IPS-15b (cell line): ENCODE measurements around the gene NKX6-2.
"Not testable (repeated sequence)": the region's sequence is repeated elsewhere in the genome, so short reads cannot be mapped to it uniquely, and the experiment has no call there.

Source experiments
- H3K27me3 ChIP-seq: one replicate; pipeline ENCODE4 v1.6.1; 2013; ENCODE audit warnings: low read length; ENCODE audit not compliant: control insufficient read depth, insufficient read depth
- H3K36me3 ChIP-seq: one replicate; pipeline ENCODE4 v1.6.1; 2013; ENCODE audit warnings: low read length; ENCODE audit not compliant: control insufficient read depth, insufficient read depth
- H3K4me1 ChIP-seq: one replicate; pipeline ENCODE4 v1.6.1; 2013; ENCODE audit warnings: mild to moderate bottlenecking, low read length; ENCODE audit not compliant: control insufficient read depth, insufficient read depth
- H3K4me3 ChIP-seq: one replicate; pipeline ENCODE4 v1.5.1; 2013; ENCODE audit warnings: low read depth, low read length
- H3K9ac ChIP-seq: one replicate; pipeline ENCODE4 v1.6.1; 2013; ENCODE audit warnings: low read depth, mild to moderate bottlenecking, low read length
- H3K9me3 ChIP-seq: one replicate; pipeline ENCODE4 v1.6.1; 2013; ENCODE audit warnings: mild to moderate bottlenecking, low read length; ENCODE audit not compliant: control insufficient read depth, insufficient read depth

Gene NKX6-2

GRCh38 chr10:132772816-132773215 is 13.1 kb downstream of the NKX6-2 start:
- not testable (repeated sequence) for H3K27me3 ChIP-seq, H3K36me3 ChIP-seq, H3K4me3 ChIP-seq, H3K9me3 ChIP-seq, H3K9ac ChIP-seq, H3K4me1 ChIP-seq

DNA sequence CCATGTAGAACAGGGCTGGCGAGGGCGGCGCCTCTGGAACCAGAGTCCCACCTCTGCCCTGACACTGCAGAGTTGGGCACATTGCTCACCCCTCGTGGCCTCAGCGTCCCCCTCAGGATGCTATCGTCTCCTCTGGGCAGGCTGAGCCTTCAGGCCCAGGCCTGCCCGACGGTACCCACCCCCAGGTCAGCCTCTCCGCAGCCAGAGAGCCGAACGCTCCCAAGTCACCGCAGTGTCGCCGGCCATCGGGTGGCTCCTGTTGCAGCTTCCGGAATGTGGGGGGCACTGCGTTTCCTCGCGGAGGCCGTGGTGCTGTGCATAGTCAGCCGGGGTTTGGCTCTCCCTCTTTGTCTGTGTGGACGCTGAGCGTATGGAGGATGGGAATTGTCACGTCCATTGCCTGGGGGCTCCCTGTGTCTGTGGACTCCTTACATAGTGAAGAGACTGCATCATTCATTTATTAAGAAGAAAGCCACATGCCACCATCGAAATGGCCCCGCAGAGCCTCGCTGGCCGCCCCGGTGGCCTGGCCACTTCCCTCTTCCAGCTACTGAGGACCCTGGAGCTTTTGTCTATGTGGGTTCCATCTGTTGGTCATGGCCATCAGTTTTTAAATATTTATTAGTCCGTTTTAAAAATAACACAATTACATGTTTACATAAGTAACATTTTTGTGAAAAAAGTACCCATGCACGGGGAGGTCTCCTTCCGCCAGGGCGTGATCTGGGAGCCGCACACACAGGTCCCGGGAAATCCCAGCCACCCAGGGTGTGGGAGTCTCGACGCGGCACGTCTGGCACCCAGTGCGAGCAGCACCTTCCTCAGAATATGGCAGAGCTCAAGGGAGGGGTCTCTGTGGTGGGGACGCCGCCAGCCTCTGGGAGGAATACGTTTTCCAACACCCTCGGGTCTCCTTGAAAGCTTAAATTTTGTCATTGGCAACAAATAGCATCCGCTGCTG is 15.6 kb downstream of the NKX6-2 start:
- Histone ChIP-seq H3K9ac (no peak overlapping the region), H3K4me3 (no peak overlapping the region), H3K36me3 (no peaks in the 10 kb centered on the region), H3K4me1 (no peaks in the 10 kb centered on the region), H3K9me3 (no peaks in the 10 kb centered on the region), H3K27me3 (no peaks in the 10 kb centered on the region)

DNA sequence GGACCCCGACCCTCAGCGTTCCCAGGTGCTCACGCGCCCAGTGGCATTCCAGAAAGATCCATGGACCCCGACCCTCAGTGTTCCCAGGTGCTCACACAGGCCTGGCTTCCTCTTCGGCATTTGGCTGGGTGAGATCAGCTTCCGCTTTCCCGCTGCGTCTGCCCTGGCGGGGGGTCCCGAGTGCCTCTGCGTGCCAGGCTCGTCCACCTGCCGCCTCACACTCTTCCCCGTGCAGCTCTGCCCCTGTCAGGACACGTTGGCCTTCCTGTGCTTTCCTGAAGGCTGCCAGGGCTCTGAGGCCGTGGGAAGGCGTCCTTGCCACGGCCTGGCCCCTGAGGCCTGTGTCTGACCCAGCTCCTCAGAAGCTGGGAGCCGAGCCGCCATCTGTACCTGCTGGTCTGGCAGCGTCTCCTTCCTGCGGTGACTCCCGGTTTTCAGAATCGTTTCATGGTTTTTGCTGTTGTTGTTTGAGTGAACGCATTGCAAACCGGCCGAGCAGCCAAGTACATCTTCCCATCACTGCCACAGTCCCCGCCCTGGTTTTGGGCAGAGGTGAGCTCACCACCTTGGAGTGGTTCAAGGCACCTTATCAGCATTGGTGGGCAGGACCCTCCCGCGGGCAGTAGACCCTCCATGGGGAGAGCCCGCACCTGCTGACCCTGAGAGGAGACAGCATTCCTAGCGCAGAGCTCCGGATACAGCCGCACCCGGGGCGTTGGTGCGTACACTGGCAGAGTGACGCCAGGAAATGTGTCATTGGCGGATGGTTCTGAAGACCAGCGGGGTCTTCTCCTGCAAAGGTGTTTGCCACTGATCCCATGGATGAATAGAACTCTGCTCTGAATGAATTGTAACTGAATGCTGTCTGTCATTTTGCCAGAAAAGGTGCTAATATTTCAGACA is 17.4 kb downstream of the NKX6-2 start:
- Histone ChIP-seq H3K4me3 (no peak overlapping the region), H3K4me1 (no peaks in the 10 kb centered on the region), H3K9ac (no peak overlapping the region), H3K27me3 (no peaks in the 10 kb centered on the region), H3K36me3 (no peaks in the 10 kb centered on the region), H3K9me3 (no peaks in the 10 kb centered on the region)

- Histone ChIP-seq H3K36me3 (peaks cover 3% of the 10 kb centered on the region), H3K4me1 (no peaks in the 10 kb centered on the region), H3K4me3 (no peak overlapping the region), H3K9me3 (no peaks in the 10 kb centered on the region), H3K27me3 (no peaks in the 10 kb centered on the region), H3K9ac (no peak overlapping the region)
Measured at GRCh38 chr10:132766291-132766690, 19.7 kb downstream of the NKX6-2 start.

GRCh38 chr10:132765435-132765834 is 20.5 kb downstream of the NKX6-2 start:
- H3K36me3 ChIP-seq: peaks cover 3% of the 10 kb centered on the region
- H3K9ac ChIP-seq: no peak overlapping the region
- no peaks in the 10 kb centered on the region for H3K27me3 ChIP-seq
- no peaks in the 10 kb centered on the region for H3K9me3 ChIP-seq
- H3K4me3 ChIP-seq: no peak overlapping the region
- H3K4me1 ChIP-seq: no peaks in the 10 kb centered on the region

DNA sequence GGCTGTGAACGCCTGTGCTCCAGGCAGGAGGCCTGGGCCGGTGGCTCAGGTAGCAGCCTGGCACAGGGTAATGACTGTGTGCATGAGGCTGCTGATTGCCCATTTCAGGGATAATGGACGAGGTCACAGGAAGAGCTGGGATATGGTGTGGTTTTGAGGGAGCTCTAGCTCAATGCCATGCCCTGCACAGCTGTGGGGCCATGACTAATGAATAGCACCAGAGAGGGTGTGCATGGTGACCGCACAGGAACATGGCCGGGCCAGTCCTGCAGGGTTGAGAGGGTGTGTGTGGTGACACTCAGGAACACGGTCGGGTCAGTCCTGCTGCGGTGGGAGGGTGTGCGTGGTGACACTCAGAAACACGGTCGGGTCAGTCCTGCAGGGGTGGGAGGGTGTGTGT is 21.8 kb downstream of the NKX6-2 start:
- peaks cover 3% of the 10 kb centered on the region for H3K36me3 ChIP-seq
- H3K4me1 ChIP-seq: no peaks in the 10 kb centered on the region
- no peaks in the 10 kb centered on the region for H3K9me3 ChIP-seq

DNA sequence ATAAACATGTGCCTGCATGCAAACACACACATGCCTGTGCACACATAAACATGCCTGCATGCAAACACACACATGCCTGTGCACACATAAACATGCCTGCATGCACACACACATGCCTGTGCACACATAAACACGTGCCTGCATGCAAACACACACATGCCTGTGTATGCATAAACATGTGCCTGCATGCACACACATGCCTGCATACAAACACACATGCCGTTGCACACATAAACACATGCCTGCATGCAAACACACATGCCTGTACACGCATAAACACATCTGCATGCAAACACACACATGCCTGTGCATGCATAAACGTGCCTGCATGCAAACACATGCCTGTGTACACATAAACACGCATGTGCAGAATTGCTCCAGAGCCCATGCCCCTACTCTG is 22.4 kb downstream of the NKX6-2 start:
- no peaks in the 10 kb centered on the region for H3K27me3 ChIP-seq
- H3K9ac ChIP-seq: no peak overlapping the region
- H3K4me3 ChIP-seq: no peak overlapping the region
- H3K4me1 ChIP-seq: no peaks in the 10 kb centered on the region
- H3K9me3 ChIP-seq: no peaks in the 10 kb centered on the region
- peaks cover 3% of the 10 kb centered on the region for H3K36me3 ChIP-seq

More for the DNA sequence above, 21.8 kb downstream of the NKX6-2 start:
- Histone ChIP-seq H3K4me3 (no peak overlapping the region), H3K27me3 (no peaks in the 10 kb centered on the region), H3K9ac (no peak overlapping the region)

DNA sequence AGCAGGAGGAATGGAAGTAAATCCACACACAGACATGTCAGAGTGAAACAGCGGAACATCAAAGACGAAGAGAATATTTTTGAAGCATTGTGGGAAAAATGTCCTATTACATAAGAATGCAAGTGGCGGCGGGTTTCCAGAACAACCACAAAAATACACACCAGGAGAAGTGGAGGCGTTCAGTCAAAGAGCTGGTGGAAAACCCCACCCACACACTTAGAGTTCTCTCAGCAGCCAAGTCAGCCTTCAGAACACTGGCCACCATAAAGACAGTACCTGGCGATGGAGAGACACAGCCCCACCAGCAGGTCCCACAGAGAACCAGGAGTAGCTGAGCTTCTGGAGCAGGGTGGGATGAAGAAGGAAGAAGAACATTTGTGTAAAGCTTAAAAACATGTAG is 23.7 kb downstream of the NKX6-2 start:
- no peaks in the 10 kb centered on the region for H3K9me3 ChIP-seq
- no peaks in the 10 kb centered on the region for H3K27me3 ChIP-seq
- no peak overlapping the region for H3K9ac ChIP-seq
- peaks cover 3% of the 10 kb centered on the region for H3K36me3 ChIP-seq
- no peak overlapping the region for H3K4me3 ChIP-seq
- no peaks in the 10 kb centered on the region for H3K4me1 ChIP-seq

- Histone ChIP-seq H3K36me3 (peaks cover 3% of the 10 kb centered on the region), H3K9ac (no peak overlapping the region), H3K9me3 (no peaks in the 10 kb centered on the region), H3K4me3 (no peak overlapping the region), H3K27me3 (no peaks in the 10 kb centered on the region), H3K4me1 (no peaks in the 10 kb centered on the region)
Measured at GRCh38 chr10:132761395-132762060, 24.4 kb downstream of the NKX6-2 start.

GRCh38 chr10:132758865-132759264 is 27.1 kb downstream of the NKX6-2 start:
- H3K4me3 ChIP-seq: no peak overlapping the region
- no peak overlapping the region for H3K9ac ChIP-seq
- no peaks in the 10 kb centered on the region for H3K4me1 ChIP-seq
- H3K9me3 ChIP-seq: no peaks in the 10 kb centered on the region
- peaks cover 7% of the 10 kb centered on the region for H3K36me3 ChIP-seq
- no peaks in the 10 kb centered on the region for H3K27me3 ChIP-seq

DNA sequence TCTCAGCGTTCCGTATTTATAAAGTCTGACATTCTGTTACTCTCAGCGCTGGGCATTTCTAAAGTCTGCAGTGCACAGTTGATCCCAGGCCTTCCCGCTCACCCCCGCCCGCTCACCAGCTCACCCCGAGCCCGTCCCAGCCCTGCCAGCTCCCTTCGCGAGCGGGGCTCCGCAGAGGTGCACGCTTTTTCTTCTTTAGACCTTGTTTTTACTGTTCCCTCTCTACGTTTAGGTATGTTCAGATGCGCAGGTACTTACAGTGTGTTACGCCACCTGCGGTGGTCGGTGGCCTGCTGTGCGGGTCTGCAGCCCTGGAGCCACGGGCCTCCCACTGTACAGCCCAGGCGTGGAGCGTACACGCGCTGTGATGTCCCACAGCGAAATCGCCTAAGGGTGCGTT is 28.8 kb downstream of the NKX6-2 start:
- H3K9ac ChIP-seq: no peak overlapping the region
- H3K36me3 ChIP-seq: peaks cover 5% of the 10 kb centered on the region
- H3K4me3 ChIP-seq: no peak overlapping the region
- H3K9me3 ChIP-seq: no peaks in the 10 kb centered on the region
- H3K27me3 ChIP-seq: no peaks in the 10 kb centered on the region
- no peaks in the 10 kb centered on the region for H3K4me1 ChIP-seq
